GM12873 (cell line): ENCODE measurements around the gene DIP2C.

ENCODE experiments used
- TF ChIP-seq, protein P1 (sequence below): IDR thresholded peaks from 2 replicates; pipeline ENCODE4 v1.5.1; 2012; ENCODE audit warnings: low read depth, mild to moderate bottlenecking, moderate library complexity, low read length, control low read depth; ENCODE audit not compliant: insufficient read depth; ENCODE audit errors: missing control alignments

Gene DIP2C

DNA sequence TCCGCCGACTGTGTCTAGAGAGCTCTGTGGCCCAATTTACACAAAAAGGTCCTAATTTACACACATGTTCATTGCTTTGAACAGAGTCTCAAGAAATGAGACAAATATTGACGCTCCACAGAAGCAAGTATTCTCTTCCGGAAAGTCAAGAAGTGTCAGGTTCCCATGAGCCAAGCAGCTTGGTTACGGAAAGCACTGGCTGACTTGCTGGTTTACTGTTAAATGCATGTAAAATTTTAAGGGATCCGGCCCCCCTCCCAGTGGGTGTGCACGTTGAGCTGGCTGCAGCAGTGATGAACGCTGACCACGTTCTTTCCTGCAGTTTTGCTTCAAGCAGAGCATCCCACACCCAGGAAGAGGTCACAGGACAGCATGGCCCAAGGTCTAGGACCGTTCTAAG, 76.8 kb downstream of the DIP2C start:
- TF ChIP-seq, protein P1, sequence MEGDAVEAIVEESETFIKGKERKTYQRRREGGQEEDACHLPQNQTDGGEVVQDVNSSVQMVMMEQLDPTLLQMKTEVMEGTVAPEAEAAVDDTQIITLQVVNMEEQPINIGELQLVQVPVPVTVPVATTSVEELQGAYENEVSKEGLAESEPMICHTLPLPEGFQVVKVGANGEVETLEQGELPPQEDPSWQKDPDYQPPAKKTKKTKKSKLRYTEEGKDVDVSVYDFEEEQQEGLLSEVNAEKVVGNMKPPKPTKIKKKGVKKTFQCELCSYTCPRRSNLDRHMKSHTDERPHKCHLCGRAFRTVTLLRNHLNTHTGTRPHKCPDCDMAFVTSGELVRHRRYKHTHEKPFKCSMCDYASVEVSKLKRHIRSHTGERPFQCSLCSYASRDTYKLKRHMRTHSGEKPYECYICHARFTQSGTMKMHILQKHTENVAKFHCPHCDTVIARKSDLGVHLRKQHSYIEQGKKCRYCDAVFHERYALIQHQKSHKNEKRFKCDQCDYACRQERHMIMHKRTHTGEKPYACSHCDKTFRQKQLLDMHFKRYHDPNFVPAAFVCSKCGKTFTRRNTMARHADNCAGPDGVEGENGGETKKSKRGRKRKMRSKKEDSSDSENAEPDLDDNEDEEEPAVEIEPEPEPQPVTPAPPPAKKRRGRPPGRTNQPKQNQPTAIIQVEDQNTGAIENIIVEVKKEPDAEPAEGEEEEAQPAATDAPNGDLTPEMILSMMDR: no peak

DNA sequence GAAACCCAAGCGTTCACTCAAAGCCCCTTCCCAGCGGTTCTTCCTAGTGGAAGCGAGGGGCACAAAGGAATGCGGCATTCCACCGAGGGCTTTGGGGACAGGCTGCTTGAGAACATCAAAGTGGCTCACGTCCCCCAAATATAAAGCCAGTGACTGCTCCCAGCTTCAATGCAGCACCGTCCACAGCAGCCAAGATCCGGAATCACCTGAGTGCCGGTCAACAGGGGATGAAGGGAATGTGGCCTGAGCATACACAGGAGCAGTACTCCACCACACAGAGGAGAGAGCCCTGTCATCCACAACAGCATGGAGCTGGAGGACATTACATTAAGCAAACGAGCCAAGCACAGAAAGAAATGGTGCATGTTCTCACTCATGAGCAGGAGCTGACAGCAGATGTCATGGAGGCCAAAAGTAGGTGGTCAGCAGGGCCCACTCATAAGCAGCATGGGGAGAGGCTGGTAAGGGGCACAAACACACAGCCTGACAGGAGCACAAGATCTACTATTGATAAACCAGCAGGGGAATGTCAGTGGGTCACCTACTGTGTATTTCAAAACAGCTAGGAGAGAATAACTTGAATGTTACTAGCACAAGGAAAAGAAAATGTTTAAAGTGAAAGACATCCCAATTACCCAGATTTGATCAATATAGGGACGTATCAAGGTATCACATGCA, 79.5 kb downstream of the DIP2C start:
- TF ChIP-seq, protein P1: no peak

DNA sequence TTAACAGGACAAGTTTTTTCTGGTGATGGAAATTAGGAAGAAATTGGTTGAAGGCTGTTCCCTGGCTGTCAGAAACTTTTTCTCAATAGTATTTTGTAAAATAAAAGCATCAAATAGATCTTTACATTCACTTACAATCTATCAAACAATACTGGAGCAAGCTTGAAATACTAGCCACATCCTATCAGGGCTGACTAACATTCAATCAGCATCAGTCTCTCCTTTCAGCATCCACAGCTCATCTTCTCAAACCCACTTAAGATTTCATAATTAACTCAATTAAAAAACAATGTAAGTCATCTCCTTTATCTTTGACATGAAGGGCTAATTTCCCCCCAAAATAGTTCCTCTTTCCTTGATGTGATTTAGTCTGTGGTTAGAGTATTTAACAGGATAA, 80.2 kb downstream of the DIP2C start:
- TF ChIP-seq, protein P1: no peak

DNA sequence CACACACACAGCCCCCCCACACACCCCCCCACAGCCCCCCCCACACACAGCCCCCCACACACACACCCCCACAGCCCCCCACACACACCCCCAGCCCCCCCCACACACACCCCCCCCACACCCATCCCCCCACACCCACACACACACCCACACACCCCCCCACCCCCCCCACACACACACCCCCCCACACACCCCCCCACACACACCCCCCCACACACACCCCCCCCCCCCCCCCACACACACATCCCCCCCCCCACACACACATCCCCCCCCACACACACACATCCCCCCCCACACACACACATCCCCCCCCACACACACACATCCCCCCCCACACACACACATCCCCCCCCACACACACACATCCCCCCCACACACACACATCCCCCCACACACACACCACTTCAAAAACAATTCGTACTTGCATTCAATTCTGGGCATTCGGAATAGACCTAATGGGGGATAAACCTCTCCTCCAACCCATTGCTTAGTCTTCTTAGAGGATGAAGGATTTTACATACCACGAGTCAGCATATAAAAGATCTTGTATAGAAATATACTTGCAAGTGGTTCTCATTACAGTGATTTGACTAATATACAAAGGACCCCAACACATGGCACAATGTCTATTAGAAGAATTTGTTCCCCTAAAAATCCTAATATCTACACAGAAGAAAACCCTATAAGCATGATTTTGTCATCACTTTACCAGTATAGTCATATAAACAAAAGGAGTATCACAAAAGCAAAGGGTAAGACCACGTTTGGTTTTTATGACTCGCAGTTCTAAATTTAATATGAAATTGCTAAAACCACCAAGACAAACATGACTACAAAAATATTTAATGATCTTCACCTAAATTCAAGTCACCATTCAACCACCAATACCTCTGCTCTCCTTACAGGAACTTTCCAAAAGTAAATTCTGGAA, 80.9 kb downstream of the DIP2C start:
- TF ChIP-seq, protein P1: no peak

DNA sequence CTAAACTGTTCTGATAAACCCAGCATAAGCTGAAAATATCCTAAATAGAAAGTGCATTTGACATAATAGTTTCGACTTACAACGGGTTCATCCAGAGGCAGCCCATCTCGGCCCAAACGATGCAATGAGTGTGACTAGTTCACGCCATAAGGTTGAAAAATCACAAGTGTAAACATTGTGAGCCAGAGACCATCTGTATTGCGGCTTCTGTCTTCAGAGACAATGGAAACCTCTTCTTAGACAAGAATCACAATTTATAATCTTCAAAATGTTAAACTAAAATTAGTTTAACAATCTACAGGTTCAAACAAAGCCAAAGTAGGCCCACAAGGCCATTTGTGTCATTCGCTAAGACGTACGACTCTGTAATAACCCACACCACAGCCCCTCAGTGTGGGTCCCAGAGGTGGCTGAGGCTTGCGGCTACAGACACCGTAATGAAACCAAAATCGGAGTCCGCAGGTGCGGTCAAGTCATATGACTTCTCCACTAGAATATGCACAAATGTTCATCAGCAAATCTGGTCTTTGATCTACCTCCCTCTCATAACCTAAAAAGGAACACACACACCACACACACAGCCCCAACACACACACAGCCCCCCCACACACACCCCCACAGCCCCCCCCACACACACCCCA, 81.8 kb downstream of the DIP2C start:
- TF ChIP-seq, protein P1: no peak

DNA sequence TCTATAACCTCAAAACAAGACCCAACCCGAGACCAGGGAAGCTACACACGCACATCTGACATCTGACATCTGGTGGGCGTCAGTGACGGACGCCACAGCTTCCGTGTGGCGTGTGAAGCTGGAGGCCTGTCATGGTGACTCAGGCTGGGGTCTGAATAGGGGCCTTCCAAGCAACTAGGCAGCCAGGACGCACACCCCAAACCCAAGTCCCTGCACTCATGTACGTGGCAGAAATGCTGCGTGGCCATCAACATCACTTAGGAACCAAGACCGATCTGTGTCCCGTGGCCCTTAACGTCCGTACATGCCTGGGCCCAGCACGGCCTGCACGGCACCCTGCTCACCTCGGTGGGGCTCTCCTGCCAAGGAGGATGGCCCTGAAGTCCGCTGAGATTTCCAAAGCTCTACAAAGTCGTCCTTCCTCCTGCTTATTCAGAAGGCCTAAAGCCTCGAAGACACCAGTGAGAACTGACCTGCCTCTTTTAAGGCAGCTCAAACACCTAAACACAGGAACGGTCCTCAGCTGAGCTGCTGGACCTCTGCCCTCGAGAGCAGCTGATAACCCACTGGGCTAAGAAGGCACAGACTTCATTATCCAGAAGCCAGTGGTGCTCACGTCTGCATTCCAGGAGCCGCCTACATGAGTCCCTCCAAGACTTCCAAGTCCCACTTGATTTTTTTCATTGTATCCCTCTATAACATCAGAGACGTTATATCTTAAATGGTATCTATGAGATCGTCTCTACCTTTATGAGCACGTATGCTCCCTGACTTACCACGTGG, 82.5 kb downstream of the DIP2C start:
- TF ChIP-seq, protein P1: no peak
